Stomach (tissue), 9 donors: Measurements from ENCODE around the gene DNM3. TPM values are rescaled to one million over a fixed set of nuclear protein-coding genes. Genes with fewer than 3 reads are reported as not detected.

Source experiments
- DNase-seq, 2 donors: peaks; one replicate each; pipeline versions ENCODE4 v3.0.0 to v3.0.0-alpha.2; 2013 to 2019
- H3K27ac ChIP-seq, 5 donors: fragments of 200-600 bp in 4 of 5; sonication (generic) in 4 of 5; one replicate each; pipeline ENCODE4 v1.5.1; 2013 to 2019; ENCODE audit warnings: mild to moderate bottlenecking in 1 of 5, moderate library complexity in 1 of 5
- H3K27me3 ChIP-seq, 3 donors: fragments of 200-600 bp; sonication (generic); one replicate each; pipeline ENCODE4 v1.5.1; 2017 to 2019; ENCODE audit warnings: mixed run types in 1 of 3
- H3K36me3 ChIP-seq, 4 donors: fragments of 200-600 bp; sonication (generic); 1 replicate in 3 of 4; 2 replicates in 1 of 4; pipeline ENCODE4 v1.5.1; 2016 to 2019
- H3K4me1 ChIP-seq, 4 donors: fragments of 200-600 bp; sonication (generic); one replicate each; pipeline ENCODE4 v1.5.1; 2016 to 2019
- H3K4me3 ChIP-seq, 4 donors: fragments of 200-600 bp; sonication (generic) in 3 of 4; one replicate each; pipeline ENCODE4 v1.5.1; 2016 to 2019; ENCODE audit warnings: mild to moderate bottlenecking in 1 of 4
- H3K9me3 ChIP-seq, 4 donors: fragments of 200-600 bp; sonication (generic); one replicate each; pipeline ENCODE4 v1.5.1; 2016 to 2019
- CTCF ChIP-seq, 7 experiments: fragments of 450-650 bp in 4 of 7; fragments of 200-600 bp in 3 of 7; sonication (generic) in 3 of 7; IDR thresholded peaks; one replicate each; pipeline ENCODE4 v1.5.1; 2016 to 2019; ENCODE audit warnings: antibody characterized with exemption in 7 of 7, control low read depth in 2 of 7, mild to moderate bottlenecking in 1 of 7
- EP300 ChIP-seq: sonication (generic); formaldehyde crosslinking; IDR thresholded peaks from one replicate; pipeline ENCODE4 v1.6.1; 2017; ENCODE audit warnings: antibody characterized with exemption
- POLR2A ChIP-seq, 4 donors: fragments of 450-650 bp; IDR thresholded peaks; one replicate each; pipeline ENCODE4 v1.6.1; 2016; ENCODE audit warnings: antibody characterized with exemption in 4 of 4, control low read depth in 2 of 4, mild to moderate bottlenecking in 1 of 4, moderate library complexity in 1 of 4
- POLR2AphosphoS5 ChIP-seq, 3 donors: sonication (generic); formaldehyde crosslinking; IDR thresholded peaks; one replicate each; pipeline ENCODE4 v1.6.1; 2016; ENCODE audit warnings: antibody characterized with exemption in 3 of 3
- WGBS, 5 donors: extraction: QIAGEN DNeasy Blood & Tissue Kit in 3 of 5; methylation state at CpG; one replicate each; pipeline versions ENCODE4 v1.1.5 to v1.1.7; 2013 to 2018; 5-methylcytosine and 5-hydroxymethylcytosine counted together
- intact Hi-C: fragments of 100-400 bp; cut with DNase I; formaldehyde crosslinking; loops from one replicate; pipeline ENCODE4 v1.15.1; 2023; ENCODE audit warnings: low total_unique reads
- polyA plus RNA-seq, 3 donors: library from polyadenylated mRNA; stranded (reverse); fragments of 200-250 nt; gene quantifications; one replicate each; pipeline ENCODE4 v1.2.3, GENCODE V29; 2013
- total RNA-seq, 5 donors: library from RNA; depleted of rRNA; stranded (reverse); fragments of >200 nt; gene quantifications; one replicate each; pipeline versions ENCODE4 v1.1.0 to v1.2.3, GENCODE V29; 2014 to 2016
- donor health status: healthy with polysubstance abuse.
- donor health status: Bipolar disorder and iron deficiency.
- donor health status: healthy.

DNM3 gene
- total and polyA plus RNA-seq, 8 donors: 0.58 to 13.8 (median 2.2) TPM

GRCh38 chr1:172112576-172112975 lies 271.3 kb downstream of the DNM3 start:
- H3K4me3 ChIP-seq: no peak overlapping the region
- TF ChIP-seq POLR2A (IDR thresholded peaks at IDR 0.05) (no peak), EP300 (no peak), POLR2AphosphoS5 (IDR thresholded peaks at IDR 0.05) (no peak), CTCF (IDR thresholded peaks at IDR 0.05) (no peak)
- intact Hi-C loops: no loop called here
- no peaks in the 10 kb centered on the region for H3K9me3 ChIP-seq
- DNase-seq: no peak
- no peaks in the 10 kb centered on the region for H3K4me1 ChIP-seq
- no peak overlapping the region for H3K27ac ChIP-seq
- H3K27me3 ChIP-seq: no peaks in the 10 kb centered on the region
- H3K36me3 ChIP-seq: no peaks in the 10 kb centered on the region
- 95 to 100% (median 100%) methylated on average over 1 of the region's 1 CpG for WGBS, 5 donors

- TF ChIP-seq CTCF (IDR thresholded peaks at IDR 0.05) (no peak), POLR2AphosphoS5 (IDR thresholded peaks at IDR 0.05) (no peak), POLR2A (IDR thresholded peaks at IDR 0.05) (no peak), EP300 (no peak)
- no peaks in the 10 kb centered on the region for H3K9me3 ChIP-seq
- no peak overlapping the region for H3K27ac ChIP-seq
- WGBS, 5 donors: 37 to 70% (median 67%) methylated on average over 1 of the region's 1 CpG
- intact Hi-C loops: no loop called here
- peak in 1 of 2 donors; percentile 41 for DNase-seq
- H3K36me3 ChIP-seq: no peaks in the 10 kb centered on the region
- H3K4me1 ChIP-seq: peaks cover 0 to 11% (median 0%) of the 10 kb centered on the region in 4 donors
- H3K4me3 ChIP-seq: no peak overlapping the region
- no peaks in the 10 kb centered on the region for H3K27me3 ChIP-seq
These were observed 276.5 kb downstream of the DNM3 start for GRCh38 chr1:172117800-172118199.

- DNase-seq: no peak
- WGBS, 5 donors: 89 to 93% (median 90%) methylated on average over 3 of the region's 3 CpGs
These were observed 277.3 kb downstream of the DNM3 start for GRCh38 chr1:172118618-172119017.

GRCh38 chr1:172119184-172119583 lies 277.9 kb downstream of the DNM3 start:
- no peak overlapping the region for H3K27ac ChIP-seq
- intact Hi-C loops: no loop called here
- peaks cover 0 to 11% (median 0%) of the 10 kb centered on the region in 4 donors for H3K4me1 ChIP-seq
- 94 to 98% (median 96%) methylated on average over 10 of the region's 10 CpGs for WGBS, 5 donors
- DNase-seq: no peak
- no peaks in the 10 kb centered on the region for H3K36me3 ChIP-seq
- H3K4me3 ChIP-seq: no peak overlapping the region
- H3K27me3 ChIP-seq: no peaks in the 10 kb centered on the region
- no peaks in the 10 kb centered on the region for H3K9me3 ChIP-seq
- no peak for TF ChIP-seq POLR2AphosphoS5 (IDR thresholded peaks at IDR 0.05)

More at GRCh38 chr1:172118618-172119017, 277.3 kb downstream of the DNM3 start:
- H3K9me3 ChIP-seq: no peaks in the 10 kb centered on the region
- intact Hi-C loops: no loop called here
- H3K4me3 ChIP-seq: no peak overlapping the region
- H3K36me3 ChIP-seq: no peaks in the 10 kb centered on the region
- no peak for TF ChIP-seq EP300
- TF ChIP-seq CTCF (IDR thresholded peaks at IDR 0.05): no peak
- TF ChIP-seq POLR2AphosphoS5 (IDR thresholded peaks at IDR 0.05): no peak
- TF ChIP-seq POLR2A (IDR thresholded peaks at IDR 0.05): no peak
- H3K27me3 ChIP-seq: no peaks in the 10 kb centered on the region
- H3K4me1 ChIP-seq: peaks cover 0 to 11% (median 0%) of the 10 kb centered on the region in 4 donors
- no peak overlapping the region for H3K27ac ChIP-seq

- H3K9me3 ChIP-seq: no peaks in the 10 kb centered on the region
- intact Hi-C loops: no loop called here
- no peak for TF ChIP-seq EP300
- TF ChIP-seq CTCF (IDR thresholded peaks at IDR 0.05): no peak
- no peak for TF ChIP-seq POLR2AphosphoS5 (IDR thresholded peaks at IDR 0.05)
- H3K27me3 ChIP-seq: no peaks in the 10 kb centered on the region
- H3K36me3 ChIP-seq: no peaks in the 10 kb centered on the region
- no peak overlapping the region for H3K27ac ChIP-seq
- no peak overlapping the region for H3K4me3 ChIP-seq
- DNase-seq: no peak
- 56 to 84% (median 61%) methylated on average over 2 of the region's 2 CpGs for WGBS, 5 donors
- H3K4me1 ChIP-seq: peaks cover 0 to 11% (median 0%) of the 10 kb centered on the region in 4 donors
These were observed 279.1 kb downstream of the DNM3 start for GRCh38 chr1:172120381-172120780.
